Stimulated activated CD4-positive, alpha-beta T cell treated with anti-CD3 and anti-CD28 coated beads, Interleukin-4, amount 100 ng/mL, for 48 hours (primary cell): Measurements from ENCODE around the gene ANKRD34C.
A peak's percentile ranks its signal among the peaks of the same experiment; 100 is the strongest.
"Not testable (repeated sequence)": the region's sequence is repeated elsewhere in the genome, so short reads cannot be mapped to it uniquely, and the experiment has no call there.

Source experiments
- DNase-seq, 2 donors: peaks; one replicate each; pipeline ENCODE4 v3.0.0-alpha.2; 2020; ENCODE audit warnings: low read depth in 2 of 2

The ANKRD34C gene

GRCh38 chr15:79310985-79311900 lies 28.7 kb downstream of the ANKRD34C start, which contains the start of gene TMED3:
Gene TMED3, plus strand, starts transcription at chr15:79311112. Its CDS starts 138 bp downstream, at chr15:79311250.
- peak; percentile 61 to 79 for DNase-seq

- DNase-seq, result no peak
These were observed 29.5 kb downstream of the ANKRD34C start for GRCh38 chr15:79311901-79312553.

- no peak for DNase-seq
These were observed 31.7 kb downstream of the ANKRD34C start for GRCh38 chr15:79314186-79314585.

- DNase-seq, result no peak
These were observed 32.3 kb downstream of the ANKRD34C start for GRCh38 chr15:79314811-79315210.

GRCh38 chr15:79315623-79316328 lies 33.3 kb downstream of the ANKRD34C start:
- no peak for DNase-seq

GRCh38 chr15:79316864-79317263 lies 34.3 kb downstream of the ANKRD34C start:
- no peak for DNase-seq

- not testable (repeated sequence) for DNase-seq
These were observed 37.5 kb downstream of the ANKRD34C start for GRCh38 chr15:79319973-79320372.

- no peak for DNase-seq
These were observed 39.4 kb downstream of the ANKRD34C start for GRCh38 chr15:79321876-79322275.

GRCh38 chr15:79322306-79322705 lies 39.8 kb downstream of the ANKRD34C start:
- no peak for DNase-seq

GRCh38 chr15:79322945-79323344 lies 40.4 kb downstream of the ANKRD34C start:
- no peak for DNase-seq

GRCh38 chr15:79329171-79329611 lies 46.7 kb downstream of the ANKRD34C start:
- no peak for DNase-seq
